ENCODE results near the gene GPRC5C. TPM values are rescaled to one million over a fixed set of nuclear protein-coding genes. Genes with fewer than 3 reads are reported as not detected.

Gene GPRC5C
- total and polyA plus RNA-seq, 9 of the 15 experiments (the other 6 are each of a cell fraction or from before 2014, with no cell fraction given), result 0.28 to 9.0 (median 4.1) TPM

GRCh38 chr17:74408262-74408661 is 23.6 kb upstream of the GPRC5C start (continued):
- TF ChIP-seq JUND (IDR thresholded peaks at IDR 0.05; ENCODE audit: borderline replicate concordance, low read depth, low read length), result peak; percentile 67
- TF ChIP-seq JUND (tag; IDR thresholded peaks at IDR 0.05; ENCODE audit: borderline replicate concordance, low read depth, low read length), result peak; percentile 64; the same call in 1 of the 3 replicates
- no peak for TF ChIP-seq MECOM (CRISPR knock-in tag; IDR thresholded peaks at IDR 0.05)
- TF ChIP-seq ZNF764 (CRISPR knock-in tag; IDR thresholded peaks at IDR 0.05; ENCODE audit: low read depth), result no peak
- TF ChIP-seq CTBP1 (IDR thresholded peaks at IDR 0.05; ENCODE audit: borderline replicate concordance), result peak; percentile 36; the same call in 1 of the 2 replicates
- TF ChIP-seq MAX (CRISPR knock-in tag; IDR thresholded peaks at IDR 0.05), result peak; percentile 91
- no peak for TF ChIP-seq HNRNPK (IDR thresholded peaks at IDR 0.05; ENCODE audit: low read depth, low read length, poor library complexity, severe bottlenecking)
- no peak for TF ChIP-seq PKNOX1 (IDR thresholded peaks at IDR 0.05)
- no peak for TF ChIP-seq BMI1 (IDR thresholded peaks at IDR 0.05; ENCODE audit: low read length)
- TF ChIP-seq KLF16 (IDR thresholded peaks at IDR 0.05), result no peak
- no peak for TF ChIP-seq HIVEP1 (CRISPR knock-in tag; IDR thresholded peaks at IDR 0.05)
- TF ChIP-seq REST (IDR thresholded peaks at IDR 0.05; ENCODE audit: borderline replicate concordance), result peak; percentile 77
- no peak for TF ChIP-seq REST (CRISPR knock-in tag; IDR thresholded peaks at IDR 0.05; ENCODE audit: low read depth)
- no peak for TF ChIP-seq ZKSCAN1 (IDR thresholded peaks at IDR 0.05; ENCODE audit: low read depth, low read length)
- TF ChIP-seq THAP7 (CRISPR knock-in tag; IDR thresholded peaks at IDR 0.05), result no peak
- no peak for TF ChIP-seq STAT5B (CRISPR knock-in tag; IDR thresholded peaks at IDR 0.05)
- no peak for TF ChIP-seq POLR3A (IDR thresholded peaks at IDR 0.05; ENCODE audit: borderline replicate concordance, extremely low read depth, insufficient read depth, insufficient read length)
- TF ChIP-seq RBM17 (IDR thresholded peaks at IDR 0.05; ENCODE audit: borderline replicate concordance, low read depth, low read length), result no peak
- TF ChIP-seq ZNF77 (CRISPR knock-in tag; IDR thresholded peaks at IDR 0.05), result no peak
- no peak for TF ChIP-seq NUFIP1 (IDR thresholded peaks at IDR 0.05; ENCODE audit: partially characterized antibody)
- no peak for TF ChIP-seq DACH1 (IDR thresholded peaks at IDR 0.05; ENCODE audit: partially characterized antibody)
- TF ChIP-seq RAD51 (IDR thresholded peaks at IDR 0.05; ENCODE audit: borderline replicate concordance, low read depth), result no peak
